ENCODE results near the gene SNRNP27. TPM values are rescaled to one million over a fixed set of nuclear protein-coding genes. Genes with fewer than 3 reads are reported as not detected.

The SNRNP27 gene, protein sequence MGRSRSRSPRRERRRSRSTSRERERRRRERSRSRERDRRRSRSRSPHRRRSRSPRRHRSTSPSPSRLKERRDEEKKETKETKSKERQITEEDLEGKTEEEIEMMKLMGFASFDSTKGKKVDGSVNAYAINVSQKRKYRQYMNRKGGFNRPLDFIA
- total RNA-seq, result 69.4 and 84.1 TPM in 2 replicates

DNA sequence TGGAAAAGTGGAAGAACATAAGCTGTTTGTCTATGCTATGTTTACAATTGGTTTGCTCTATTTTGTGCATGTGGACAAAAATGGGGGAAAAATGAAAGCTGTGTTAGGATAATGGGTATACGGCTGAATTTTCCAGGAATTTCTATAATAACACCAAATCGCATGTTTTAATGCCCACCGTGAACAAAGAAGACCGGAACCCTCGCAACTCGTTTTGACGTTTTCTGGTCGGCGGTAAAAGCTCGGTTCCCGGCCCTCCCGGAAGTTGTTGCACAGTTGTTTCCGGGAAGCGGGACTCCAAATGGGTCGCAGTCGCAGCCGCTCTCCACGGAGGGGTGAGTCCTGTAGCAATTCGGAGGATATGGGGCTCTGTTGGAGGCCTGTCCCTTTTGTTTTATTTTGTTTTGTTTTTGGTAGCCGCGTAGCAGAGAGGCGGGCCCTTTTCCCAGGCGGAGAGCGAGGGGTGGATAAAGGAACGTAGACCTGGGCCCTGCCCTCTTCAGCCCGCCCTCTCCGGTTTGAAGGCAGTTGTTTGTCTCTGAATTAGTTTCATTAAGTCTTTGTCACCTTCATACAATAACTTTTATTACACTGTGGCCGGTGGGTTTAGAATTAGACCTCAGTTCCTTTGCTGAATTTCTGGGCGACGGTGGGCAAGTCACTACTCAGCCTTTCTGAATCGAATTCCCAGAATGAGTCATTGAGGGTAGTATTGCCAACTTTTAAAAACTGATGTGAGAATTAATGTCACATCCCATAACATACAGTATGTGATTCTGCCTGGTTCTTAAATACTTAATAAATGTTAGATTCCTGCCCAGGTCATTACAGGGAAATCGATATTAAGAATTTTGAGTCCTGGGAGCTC is at the start of gene SNRNP27:
Gene SNRNP27 (plus strand): TSS at position 273 of the 868 bp plus-strand sequence. CDS start 29 bp downstream, at position 302.
- peak within 1 kb of the TSS; percentile 73 for H3K4me3 ChIP-seq (ENCODE audit: low read depth, low read length)
- TF ChIP-seq, protein P1, sequence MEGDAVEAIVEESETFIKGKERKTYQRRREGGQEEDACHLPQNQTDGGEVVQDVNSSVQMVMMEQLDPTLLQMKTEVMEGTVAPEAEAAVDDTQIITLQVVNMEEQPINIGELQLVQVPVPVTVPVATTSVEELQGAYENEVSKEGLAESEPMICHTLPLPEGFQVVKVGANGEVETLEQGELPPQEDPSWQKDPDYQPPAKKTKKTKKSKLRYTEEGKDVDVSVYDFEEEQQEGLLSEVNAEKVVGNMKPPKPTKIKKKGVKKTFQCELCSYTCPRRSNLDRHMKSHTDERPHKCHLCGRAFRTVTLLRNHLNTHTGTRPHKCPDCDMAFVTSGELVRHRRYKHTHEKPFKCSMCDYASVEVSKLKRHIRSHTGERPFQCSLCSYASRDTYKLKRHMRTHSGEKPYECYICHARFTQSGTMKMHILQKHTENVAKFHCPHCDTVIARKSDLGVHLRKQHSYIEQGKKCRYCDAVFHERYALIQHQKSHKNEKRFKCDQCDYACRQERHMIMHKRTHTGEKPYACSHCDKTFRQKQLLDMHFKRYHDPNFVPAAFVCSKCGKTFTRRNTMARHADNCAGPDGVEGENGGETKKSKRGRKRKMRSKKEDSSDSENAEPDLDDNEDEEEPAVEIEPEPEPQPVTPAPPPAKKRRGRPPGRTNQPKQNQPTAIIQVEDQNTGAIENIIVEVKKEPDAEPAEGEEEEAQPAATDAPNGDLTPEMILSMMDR (IDR thresholded peaks at IDR 0.05; ENCODE audit: insufficient read depth, low read length, poor library complexity, severe bottlenecking), result no peak
- H3K36me3 ChIP-seq (ENCODE audit: control insufficient read depth, insufficient read depth, low read length), result no peaks in the 10 kb centered on the region
- peak; percentile 34 for DNase-seq (ENCODE audit: low read depth)
- no peaks in the 10 kb centered on the region for H3K27me3 ChIP-seq (ENCODE audit: control insufficient read depth, insufficient read depth, low read length)

DNA sequence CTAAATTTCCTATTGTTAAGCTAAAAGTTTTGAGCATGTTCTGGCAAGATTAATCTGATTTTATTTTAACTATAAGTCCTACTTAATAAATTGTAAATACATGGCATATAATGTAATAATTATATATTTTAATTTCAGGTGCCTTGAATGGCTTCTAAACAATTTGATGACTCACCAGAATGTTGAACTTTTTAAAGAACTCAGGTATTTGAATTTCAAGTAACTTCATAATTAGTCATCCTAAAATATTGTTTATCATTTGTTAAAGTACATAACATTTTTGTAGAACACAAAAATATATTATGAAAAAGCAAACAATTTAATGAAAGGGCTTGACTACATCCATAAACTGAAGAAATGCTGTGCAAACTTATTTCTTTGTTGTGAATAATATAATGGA is 49.8 kb upstream of the SNRNP27 start:
- TF ChIP-seq, protein P1 (IDR thresholded peaks at IDR 0.05; ENCODE audit: insufficient read depth, low read length, poor library complexity, severe bottlenecking), result no peak
- no peak for DNase-seq (ENCODE audit: low read depth)
- H3K4me3 ChIP-seq (ENCODE audit: low read depth, low read length), result no peak overlapping the region
- peaks cover 2% of the 10 kb centered on the region for H3K36me3 ChIP-seq (ENCODE audit: control insufficient read depth, insufficient read depth, low read length)
- H3K27me3 ChIP-seq (ENCODE audit: control insufficient read depth, insufficient read depth, low read length), result no peaks in the 10 kb centered on the region

DNA sequence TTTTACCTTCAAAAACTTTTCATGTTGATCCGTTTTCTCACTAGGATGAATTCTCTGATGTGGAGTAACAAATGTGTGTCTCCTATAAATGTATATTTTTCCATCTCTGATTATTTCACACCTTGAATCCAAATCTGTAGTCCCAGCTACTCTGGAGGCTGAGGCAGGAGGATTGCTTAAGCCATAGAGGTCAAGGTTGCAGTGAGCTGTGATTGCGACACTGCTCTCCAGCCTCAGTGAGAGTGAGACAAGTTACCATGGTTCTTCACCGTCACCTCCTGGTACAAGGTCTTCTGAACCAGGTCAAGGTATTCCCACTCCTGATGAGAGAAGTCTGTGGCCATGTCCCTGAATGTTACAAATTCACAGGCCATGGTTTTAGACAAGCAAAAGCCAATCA is 49.2 kb upstream of the SNRNP27 start:
- Histone ChIP-seq H3K36me3 (ENCODE audit: control insufficient read depth, insufficient read depth, low read length) (peaks cover 2% of the 10 kb centered on the region), H3K4me3 (ENCODE audit: low read depth, low read length) (no peak overlapping the region), H3K27me3 (ENCODE audit: control insufficient read depth, insufficient read depth, low read length) (no peaks in the 10 kb centered on the region)
- DNase-seq (ENCODE audit: low read depth), result no peak
- TF ChIP-seq, protein P1 (IDR thresholded peaks at IDR 0.05; ENCODE audit: insufficient read depth, low read length, poor library complexity, severe bottlenecking), result no peak

DNA sequence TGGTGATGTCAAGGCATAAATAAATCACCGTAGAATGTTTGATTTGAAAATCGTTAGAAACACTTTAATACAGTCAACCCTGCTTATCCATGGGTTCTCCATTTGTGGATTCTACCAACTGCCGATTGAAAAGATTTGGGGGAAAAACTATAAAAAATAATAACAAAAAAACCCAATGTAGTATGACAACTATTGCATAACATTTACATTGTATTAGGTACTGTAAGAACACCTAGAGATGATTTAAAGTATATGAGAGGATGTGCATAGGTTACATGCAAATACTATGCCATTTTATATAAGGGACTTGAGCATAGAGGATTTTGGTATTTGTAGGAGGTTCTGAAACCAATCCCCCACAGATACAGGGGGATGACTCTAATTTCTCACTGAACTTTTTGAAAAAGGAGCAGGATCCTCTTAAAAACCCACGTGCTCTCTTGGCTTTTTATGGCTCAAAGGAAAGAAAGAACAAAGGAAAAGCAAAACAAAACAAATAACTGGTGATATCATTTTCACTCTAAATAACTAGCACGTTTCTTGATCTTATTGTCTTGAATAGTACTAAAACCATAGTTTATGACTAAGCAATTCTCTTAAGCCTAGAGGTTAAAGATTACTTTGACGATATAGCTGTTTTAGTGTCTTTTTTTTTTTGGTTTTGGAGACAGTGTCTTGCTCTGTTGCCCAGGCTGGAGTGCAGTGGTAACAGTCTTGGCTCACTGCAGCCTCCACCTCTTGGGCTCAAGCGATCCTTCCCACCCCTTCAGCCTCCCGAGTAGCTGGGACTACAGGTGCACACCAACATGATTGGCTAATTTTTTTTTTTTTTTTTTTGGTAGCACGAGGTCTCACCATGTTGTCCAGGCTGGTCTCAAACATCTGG is 47.3 kb upstream of the SNRNP27 start:
- TF ChIP-seq, protein P1 (IDR thresholded peaks at IDR 0.05; ENCODE audit: insufficient read depth, low read length, poor library complexity, severe bottlenecking), result no peak
- Histone ChIP-seq H3K27me3 (ENCODE audit: control insufficient read depth, insufficient read depth, low read length) (no peaks in the 10 kb centered on the region), H3K36me3 (ENCODE audit: control insufficient read depth, insufficient read depth, low read length) (peaks cover 2% of the 10 kb centered on the region), H3K4me3 (ENCODE audit: low read depth, low read length) (no peak overlapping the region)
- DNase-seq (ENCODE audit: low read depth), result no peak

DNA sequence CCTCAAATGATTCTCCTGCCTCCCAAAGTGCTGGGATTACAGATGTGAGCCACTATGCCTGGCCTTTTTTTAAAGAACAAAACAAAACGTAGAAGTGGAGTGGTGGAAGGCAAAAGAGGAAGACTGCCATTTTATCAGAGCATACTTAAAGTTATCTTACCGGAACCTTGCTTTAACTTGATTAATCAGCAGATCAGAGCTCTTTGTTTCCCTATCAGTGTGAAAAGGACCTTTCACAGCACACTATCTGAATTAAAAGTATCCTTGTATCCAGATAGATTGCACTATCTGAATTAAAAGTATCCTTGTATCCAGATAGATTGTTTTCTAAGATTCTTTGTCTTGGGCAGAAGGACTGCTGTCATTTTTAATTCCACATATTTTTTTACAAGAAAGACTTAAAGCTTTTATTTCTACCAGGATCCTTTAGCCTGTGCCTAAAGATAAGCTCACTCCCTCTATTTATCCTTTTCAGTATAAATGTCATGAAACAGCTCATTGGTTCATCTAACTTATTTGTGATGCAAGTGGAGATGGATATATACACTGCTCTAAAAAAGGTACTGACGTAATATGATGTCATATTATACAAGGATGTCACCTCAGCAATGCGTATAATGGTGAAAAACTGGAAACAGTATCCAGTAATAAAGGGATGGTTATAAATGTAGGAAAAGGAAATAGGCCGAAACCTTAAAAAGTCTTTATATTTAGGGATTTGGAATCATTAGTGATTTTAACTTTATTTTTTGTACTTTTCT is 46.5 kb upstream of the SNRNP27 start:
- no peak for DNase-seq (ENCODE audit: low read depth)
- Histone ChIP-seq H3K27me3 (ENCODE audit: control insufficient read depth, insufficient read depth, low read length) (no peaks in the 10 kb centered on the region), H3K4me3 (ENCODE audit: low read depth, low read length) (no peak overlapping the region), H3K36me3 (ENCODE audit: control insufficient read depth, insufficient read depth, low read length) (peaks cover 2% of the 10 kb centered on the region)
- TF ChIP-seq, protein P1 (IDR thresholded peaks at IDR 0.05; ENCODE audit: insufficient read depth, low read length, poor library complexity, severe bottlenecking), result no peak

Data from kidney epithelial cell (primary cell).